Activated T-helper 1 cell treated with anti-CD3 and anti-CD28 coated beads, Interleukin-12 subunit alpha, Interleukin-12 subunit beta, Interleukin-2, Interleukin-4 antibody, amounts not matched to agents 30 ng/mL and 10 ng/mL and 1 ng/mL, durations not matched to agents 14 hours and 24 hours and 36 hours (primary cell): ENCODE measurements around the gene TMEM170B. TPM values are rescaled to one million over a fixed set of nuclear protein-coding genes. Genes with fewer than 3 reads are reported as not detected.

Experiments used
- DNase-seq: peaks from one replicate; pipeline ENCODE4 v3.0.0; 2021; ENCODE audit warnings: low spot score
- H3K27ac Mint-ChIP-seq: one replicate; pipeline ENCODE4 v1.8.0; 2021; ENCODE audit warnings: mild to moderate bottlenecking, mixed read lengths
- H3K27me3 Mint-ChIP-seq: one replicate; pipeline ENCODE4 v1.8.0; 2022; ENCODE audit warnings: mild to moderate bottlenecking, moderate library complexity, mixed read lengths; ENCODE audit not compliant: insufficient read depth
- H3K36me3 Mint-ChIP-seq: one replicate; pipeline ENCODE4 v1.8.0; 2021; ENCODE audit warnings: low read depth, mixed read lengths
- H3K4me1 Mint-ChIP-seq: one replicate; pipeline ENCODE4 v1.8.0; 2021; ENCODE audit warnings: low read depth, mixed read lengths
- H3K4me3 Mint-ChIP-seq: one replicate; pipeline ENCODE4 v1.8.0; 2021; ENCODE audit warnings: mild to moderate bottlenecking, moderate library complexity, mixed read lengths
- H3K9me3 Mint-ChIP-seq: one replicate; pipeline ENCODE4 v1.8.0; 2021; ENCODE audit warnings: mixed read lengths
- intact Hi-C: fragments of 100-400 bp; cut with micrococcal nuclease; formaldehyde crosslinking; loops from one replicate; pipeline ENCODE4 v1.15.1; 2024
- total RNA-seq: library from RNA; stranded (reverse); gene quantifications from 2 replicates; pipeline ENCODE4 v1.2.3, GENCODE V29; 2022

TMEM170B gene
- total RNA-seq, 1 donor from 2014 or later = 0.78 TPM

DNA sequence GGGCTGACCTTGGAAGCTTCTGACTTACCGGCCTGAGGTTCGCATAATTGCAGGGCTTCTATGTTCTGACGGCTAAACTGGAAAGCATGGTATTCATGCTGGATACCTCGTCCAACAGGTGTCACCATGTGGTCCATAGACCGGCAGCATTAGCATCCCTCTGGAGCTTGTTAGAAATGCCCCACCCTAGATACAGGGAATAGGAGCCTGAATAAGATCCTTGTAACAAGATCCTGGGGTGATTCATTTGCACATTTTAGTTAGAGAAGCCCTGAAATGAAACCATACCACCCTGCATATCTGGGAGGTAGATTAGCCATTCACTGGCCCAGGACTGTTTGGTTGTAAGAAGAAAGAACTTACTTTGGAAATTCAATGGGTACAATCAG is 77.7 kb downstream of the TMEM170B start:
- H3K27me3 Mint-ChIP-seq = no peaks in the 10 kb centered on the region
- intact Hi-C loops = no loop called here
- DNase-seq = no peak
- H3K27ac Mint-ChIP-seq = no peak overlapping the region
- H3K9me3 Mint-ChIP-seq = no peaks in the 10 kb centered on the region
- H3K36me3 Mint-ChIP-seq = no peaks in the 10 kb centered on the region
- no peaks in the 10 kb centered on the region for H3K4me1 Mint-ChIP-seq
- no peak overlapping the region for H3K4me3 Mint-ChIP-seq

DNA sequence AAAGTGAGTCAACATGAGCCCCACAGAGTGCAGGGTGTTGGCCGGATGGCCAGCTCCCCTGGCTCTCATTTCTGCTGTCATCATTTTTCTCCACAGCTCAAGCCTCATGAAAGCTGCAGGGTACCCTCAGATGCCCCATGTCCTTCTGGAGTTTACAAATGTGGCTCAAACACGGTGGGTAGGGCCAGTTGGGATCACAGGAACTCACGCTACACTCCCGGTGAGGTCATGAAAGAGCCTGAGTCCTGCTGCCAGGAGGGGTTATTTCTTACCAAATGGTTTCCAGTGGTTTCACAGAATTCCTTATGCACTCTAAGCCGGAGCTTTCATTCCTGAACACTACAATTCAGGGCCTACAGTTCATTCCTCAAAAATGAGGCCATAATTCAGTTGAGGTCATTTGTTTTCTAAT is 78.7 kb downstream of the TMEM170B start:
- Mint-ChIP-seq H3K27ac (no peak overlapping the region), H3K4me1 (no peaks in the 10 kb centered on the region), H3K4me3 (no peak overlapping the region), H3K9me3 (no peaks in the 10 kb centered on the region), H3K27me3 (no peaks in the 10 kb centered on the region), H3K36me3 (no peaks in the 10 kb centered on the region)
- intact Hi-C loops = no loop called here
- DNase-seq = no peak

DNA sequence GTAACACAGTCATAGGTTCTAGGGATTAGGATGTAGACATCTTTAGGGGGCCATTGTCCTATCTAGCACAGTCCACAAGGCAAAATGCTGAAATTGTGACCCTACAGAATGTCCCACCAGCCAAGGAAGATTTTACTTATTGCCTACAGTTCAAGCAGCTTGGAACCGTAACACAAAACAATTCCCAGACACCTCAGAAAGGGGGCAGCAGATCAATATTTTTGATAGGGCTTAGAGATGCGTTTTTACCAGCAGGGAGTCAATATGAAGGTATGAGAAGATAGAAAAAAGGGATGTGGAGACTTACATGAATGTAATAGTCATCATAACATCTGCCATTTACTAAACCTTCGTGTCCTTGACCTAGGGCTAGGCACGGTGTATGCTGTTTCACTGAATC is 81.0 kb downstream of the TMEM170B start:
- Mint-ChIP-seq H3K27me3 (no peaks in the 10 kb centered on the region), H3K4me1 (no peaks in the 10 kb centered on the region), H3K4me3 (no peak overlapping the region), H3K36me3 (no peaks in the 10 kb centered on the region), H3K27ac (no peak overlapping the region), H3K9me3 (no peaks in the 10 kb centered on the region)
- DNase-seq = no peak
- intact Hi-C loops = no loop called here

DNA sequence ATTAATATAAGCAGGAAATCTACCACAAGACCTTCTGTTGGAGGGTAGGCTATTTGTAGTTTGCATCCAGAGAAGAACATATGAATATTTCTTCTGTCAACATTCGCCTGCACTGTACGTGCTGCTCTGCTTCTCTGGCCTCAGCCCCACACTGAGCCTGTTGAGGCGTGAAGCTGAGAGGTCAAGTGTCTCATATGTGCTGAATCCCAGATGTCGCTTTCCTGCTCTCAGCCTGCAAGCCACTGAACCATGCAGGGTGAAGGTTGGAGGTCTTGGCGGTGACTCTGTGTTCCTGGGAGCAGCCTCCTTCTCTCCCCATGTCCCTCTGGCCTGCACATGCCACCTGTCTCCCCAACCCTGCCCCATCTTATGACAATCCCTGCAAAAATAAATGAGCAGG is 83.6 kb downstream of the TMEM170B start:
- Mint-ChIP-seq H3K27ac (no peak overlapping the region), H3K4me1 (no peaks in the 10 kb centered on the region), H3K36me3 (no peaks in the 10 kb centered on the region), H3K9me3 (no peaks in the 10 kb centered on the region), H3K4me3 (no peak overlapping the region), H3K27me3 (peaks cover 3% of the 10 kb centered on the region)
- DNase-seq = no peak
- intact Hi-C loops = no loop called here

DNA sequence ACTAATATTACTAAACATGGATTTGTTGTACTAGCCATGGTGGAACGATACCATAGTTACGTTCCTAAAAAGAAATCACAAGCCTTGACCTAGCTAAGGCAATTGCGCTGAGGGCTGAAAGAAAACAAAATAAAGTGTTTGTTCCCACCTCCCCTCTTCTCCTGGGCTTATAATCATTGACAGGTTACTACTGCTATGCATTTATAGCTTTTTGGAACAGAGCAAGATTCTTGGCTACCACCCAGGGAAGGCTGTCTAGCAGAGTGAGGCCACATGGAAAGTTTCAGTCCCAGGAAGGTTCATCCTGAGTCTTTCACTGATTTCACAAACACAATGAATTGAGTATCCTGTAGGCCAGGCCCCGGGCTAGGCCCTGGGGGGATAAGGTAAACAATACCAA is 84.6 kb downstream of the TMEM170B start:
- peaks cover 3% of the 10 kb centered on the region for H3K27me3 Mint-ChIP-seq
- H3K9me3 Mint-ChIP-seq = no peaks in the 10 kb centered on the region
- intact Hi-C loops = no loop called here
- no peak for DNase-seq
- H3K27ac Mint-ChIP-seq = no peak overlapping the region
- H3K4me3 Mint-ChIP-seq = no peak overlapping the region
- no peaks in the 10 kb centered on the region for H3K4me1 Mint-ChIP-seq
- no peaks in the 10 kb centered on the region for H3K36me3 Mint-ChIP-seq

DNA sequence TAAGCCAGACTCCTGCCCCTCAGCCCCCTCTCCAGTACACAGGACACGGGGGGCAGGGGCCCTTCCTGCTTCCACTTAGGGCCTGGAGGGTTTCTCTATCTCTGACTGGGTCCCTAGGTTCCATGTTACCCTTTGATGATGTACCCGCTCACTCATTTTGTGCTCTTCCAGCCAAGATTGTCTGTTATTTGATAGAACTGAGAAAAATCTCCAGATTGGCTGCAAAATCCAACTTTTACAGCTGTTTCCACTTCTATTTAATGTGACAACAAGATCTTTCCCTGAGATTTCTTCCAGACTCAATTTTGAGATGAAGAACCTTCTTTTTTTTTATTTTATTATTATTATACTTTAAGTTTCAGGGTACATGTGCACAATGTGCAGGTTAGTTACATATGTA is 85.7 kb downstream of the TMEM170B start:
- Mint-ChIP-seq H3K4me1 (no peaks in the 10 kb centered on the region), H3K27ac (no peak overlapping the region), H3K27me3 (peaks cover 3% of the 10 kb centered on the region), H3K36me3 (no peaks in the 10 kb centered on the region), H3K9me3 (no peaks in the 10 kb centered on the region), H3K4me3 (no peak overlapping the region)
- no peak for DNase-seq
- intact Hi-C loops = no loop called here

DNA sequence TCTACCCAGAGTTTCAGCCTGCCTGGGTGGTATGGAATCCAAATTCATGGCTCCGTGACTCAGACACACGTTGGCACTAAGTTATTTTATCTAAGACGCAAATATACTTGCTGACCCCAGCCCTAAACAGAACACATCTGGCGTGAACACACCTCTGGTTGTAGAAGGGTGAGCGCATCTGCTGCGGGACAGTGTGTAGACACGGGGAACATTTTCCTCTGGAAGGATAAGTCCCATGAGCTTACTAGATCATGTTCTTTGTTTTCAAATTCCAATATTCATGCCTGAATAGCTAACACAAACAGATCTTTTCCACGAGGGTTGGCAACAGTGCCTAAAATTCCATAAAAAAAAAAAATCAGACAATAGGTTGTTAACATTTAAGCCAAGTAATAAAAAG is 87.8 kb downstream of the TMEM170B start:
- no peaks in the 10 kb centered on the region for H3K36me3 Mint-ChIP-seq
- H3K4me1 Mint-ChIP-seq = no peaks in the 10 kb centered on the region
- no peak overlapping the region for H3K4me3 Mint-ChIP-seq
- H3K27me3 Mint-ChIP-seq = peaks cover 3% of the 10 kb centered on the region
- no peaks in the 10 kb centered on the region for H3K9me3 Mint-ChIP-seq
- intact Hi-C loops = no loop called here
- no peak overlapping the region for H3K27ac Mint-ChIP-seq
- no peak for DNase-seq

DNA sequence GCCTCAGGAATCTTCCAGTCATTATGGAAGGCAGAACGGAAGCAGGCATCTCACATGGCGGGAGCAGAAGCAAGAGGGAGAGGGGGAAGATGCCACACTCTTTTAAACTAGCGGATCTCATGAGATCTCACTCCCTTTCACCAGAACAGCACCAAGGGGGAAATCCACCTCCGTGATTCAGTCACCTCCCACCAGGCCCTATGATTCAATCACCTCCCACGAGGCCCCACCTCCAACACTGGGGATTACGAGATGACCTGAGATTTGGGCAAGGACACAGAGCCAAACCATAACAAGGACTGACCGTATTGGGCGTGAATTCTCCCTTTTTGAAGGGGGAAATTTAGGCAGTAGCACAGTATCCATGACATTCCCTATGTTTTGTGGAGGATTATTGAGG is 88.8 kb downstream of the TMEM170B start:
- Mint-ChIP-seq H3K36me3 (no peaks in the 10 kb centered on the region), H3K4me3 (no peak overlapping the region), H3K27ac (no peak overlapping the region), H3K4me1 (no peaks in the 10 kb centered on the region), H3K27me3 (peaks cover 3% of the 10 kb centered on the region), H3K9me3 (no peaks in the 10 kb centered on the region)
- no peak for DNase-seq
- intact Hi-C loops = no loop called here

DNA sequence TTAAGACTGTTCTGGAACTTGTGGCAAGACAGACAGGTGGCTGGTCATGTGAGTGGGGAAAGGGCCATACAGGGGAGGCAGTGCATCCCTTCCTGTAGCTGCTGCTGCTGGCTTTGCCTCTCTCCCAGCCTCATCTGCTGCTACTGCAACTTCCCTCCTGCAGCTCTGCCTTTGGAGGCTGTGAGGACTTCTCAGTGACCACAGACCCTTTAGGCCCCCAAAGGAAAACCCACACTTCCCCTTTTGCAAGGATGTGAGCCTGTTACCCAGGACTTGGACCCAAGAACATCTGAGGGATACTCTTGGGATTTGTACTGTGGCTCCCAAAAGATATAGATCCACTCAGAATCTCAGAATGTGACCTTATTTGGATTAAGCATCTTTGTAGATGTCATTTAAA is 91.0 kb downstream of the TMEM170B start:
- H3K4me1 Mint-ChIP-seq = no peaks in the 10 kb centered on the region

DNA sequence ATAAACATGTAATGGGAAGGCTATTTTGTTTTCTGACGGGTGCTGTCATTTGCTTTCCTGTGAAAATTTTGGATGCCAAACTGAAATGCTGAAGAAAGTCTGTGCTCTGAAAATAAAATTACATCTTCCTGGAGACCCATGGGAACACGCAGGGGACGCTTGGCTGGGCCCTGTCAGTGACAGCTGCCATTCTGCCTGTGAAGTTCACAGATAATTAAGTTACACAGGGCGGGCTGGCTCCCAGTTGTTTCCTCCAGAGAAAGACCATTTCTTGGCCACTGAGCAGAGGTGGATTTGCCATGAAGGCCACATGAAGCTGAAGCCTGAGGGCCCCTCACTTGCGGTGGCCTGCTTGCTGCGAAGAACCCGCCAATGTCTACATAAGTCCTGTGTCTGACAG is 93.5 kb downstream of the TMEM170B start:
- no peak overlapping the region for H3K27ac Mint-ChIP-seq
- intact Hi-C loops = no loop called here
- H3K4me3 Mint-ChIP-seq = no peak overlapping the region
- no peaks in the 10 kb centered on the region for H3K4me1 Mint-ChIP-seq
- H3K36me3 Mint-ChIP-seq = no peaks in the 10 kb centered on the region
- no peaks in the 10 kb centered on the region for H3K27me3 Mint-ChIP-seq
- no peak for DNase-seq
- no peaks in the 10 kb centered on the region for H3K9me3 Mint-ChIP-seq

More for the DNA sequence above, 91.0 kb downstream of the TMEM170B start:
- no peak overlapping the region for H3K27ac Mint-ChIP-seq
- peaks cover 3% of the 10 kb centered on the region for H3K27me3 Mint-ChIP-seq
- H3K4me3 Mint-ChIP-seq = no peak overlapping the region
- no peaks in the 10 kb centered on the region for H3K9me3 Mint-ChIP-seq
- intact Hi-C loops = no loop called here
- no peak for DNase-seq
- no peaks in the 10 kb centered on the region for H3K36me3 Mint-ChIP-seq

DNA sequence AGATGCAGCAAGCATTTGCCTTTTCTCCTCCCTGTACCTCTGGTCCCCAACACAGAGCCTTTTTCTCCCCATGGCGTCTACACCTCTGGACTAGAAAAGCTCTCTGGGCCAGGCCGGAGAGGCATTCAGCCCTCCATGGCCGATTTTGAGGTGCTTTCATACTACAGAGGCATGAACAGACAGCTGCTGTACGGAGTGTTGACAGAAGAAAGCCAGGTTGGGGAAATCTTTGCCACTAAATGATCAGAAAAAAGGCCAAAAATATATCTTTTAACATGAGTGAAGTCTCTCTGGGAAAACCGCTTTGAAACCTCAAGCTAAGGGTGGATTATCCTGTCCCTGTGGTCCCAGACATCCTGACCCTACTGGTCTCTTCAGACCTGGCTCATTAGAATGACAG is 94.0 kb downstream of the TMEM170B start:
- H3K9me3 Mint-ChIP-seq = no peaks in the 10 kb centered on the region
- intact Hi-C loops = no loop called here

DNA sequence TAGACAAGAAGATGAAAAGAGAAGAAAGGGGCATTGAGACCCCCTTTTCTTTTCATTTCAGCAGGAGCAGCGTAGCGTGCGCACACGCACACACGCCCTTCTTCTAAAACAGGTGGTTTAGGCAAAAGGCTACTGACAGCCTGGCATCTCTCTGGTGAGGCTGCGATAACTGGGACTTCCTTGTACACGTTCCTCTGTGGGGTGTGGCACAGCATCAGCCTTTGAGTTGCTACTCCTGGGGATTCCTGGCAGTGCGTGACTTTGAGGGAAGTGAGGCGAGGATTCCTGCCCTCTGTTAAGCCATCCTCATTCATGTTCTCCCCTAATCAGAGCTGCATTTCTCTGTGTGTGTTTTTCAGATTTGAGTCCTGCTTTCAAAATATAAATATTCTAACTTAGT is 94.7 kb downstream of the TMEM170B start:
- no peaks in the 10 kb centered on the region for H3K4me1 Mint-ChIP-seq
- no peaks in the 10 kb centered on the region for H3K36me3 Mint-ChIP-seq
- no peak for DNase-seq
- no peak overlapping the region for H3K4me3 Mint-ChIP-seq
- no peak overlapping the region for H3K27ac Mint-ChIP-seq
- intact Hi-C loops = no loop called here
- no peaks in the 10 kb centered on the region for H3K9me3 Mint-ChIP-seq
- no peaks in the 10 kb centered on the region for H3K27me3 Mint-ChIP-seq

More for the DNA sequence above, 94.0 kb downstream of the TMEM170B start:
- DNase-seq = no peak
- no peaks in the 10 kb centered on the region for H3K27me3 Mint-ChIP-seq
- H3K4me1 Mint-ChIP-seq = no peaks in the 10 kb centered on the region
- no peak overlapping the region for H3K27ac Mint-ChIP-seq
- no peaks in the 10 kb centered on the region for H3K36me3 Mint-ChIP-seq
- no peak overlapping the region for H3K4me3 Mint-ChIP-seq

DNA sequence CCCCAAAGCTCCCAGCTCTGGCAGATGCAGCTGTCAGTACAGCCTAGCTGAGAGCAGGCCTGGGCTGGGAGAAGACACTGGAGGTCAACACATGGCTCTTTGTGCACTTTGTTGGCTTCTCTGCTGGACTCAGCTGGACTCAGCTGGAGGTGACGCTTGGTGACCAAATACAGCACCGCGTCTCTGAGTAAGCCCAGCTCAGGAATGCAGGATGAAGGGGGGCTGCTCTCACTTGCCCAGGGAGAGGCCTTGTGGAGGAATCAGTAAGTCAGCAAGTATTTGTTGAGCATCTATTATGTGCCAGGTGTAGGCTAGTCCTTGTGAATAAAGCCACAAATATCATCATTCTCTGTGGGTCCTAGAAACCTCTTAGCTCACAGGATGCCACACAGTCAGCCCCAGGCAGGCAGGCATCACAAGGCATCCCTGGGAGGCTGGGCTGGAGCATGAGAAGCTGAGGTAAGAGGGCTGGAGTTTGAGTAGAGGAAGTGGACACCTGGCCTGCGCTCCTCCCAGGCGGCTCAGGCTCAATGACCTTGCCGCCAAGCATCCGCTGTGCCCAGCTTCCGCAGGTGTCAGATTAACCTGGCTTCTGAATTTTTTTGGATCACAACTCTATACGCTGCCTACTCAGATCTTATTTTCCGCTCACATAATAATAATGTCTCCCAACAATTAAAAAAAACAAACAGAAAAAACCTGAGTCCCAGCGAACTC is 95.4 kb downstream of the TMEM170B start:
- Mint-ChIP-seq H3K4me3 (no peak overlapping the region), H3K36me3 (no peaks in the 10 kb centered on the region)

More for the DNA sequence above, 95.4 kb downstream of the TMEM170B start:
- Mint-ChIP-seq H3K4me1 (no peaks in the 10 kb centered on the region), H3K9me3 (no peaks in the 10 kb centered on the region), H3K27ac (no peak overlapping the region), H3K27me3 (no peaks in the 10 kb centered on the region)
- no peak for DNase-seq
- intact Hi-C loops = no loop called here
